Measurements from ENCODE around the gene TMEM39A. TPM values are rescaled to one million over a fixed set of nuclear protein-coding genes. Genes with fewer than 3 reads are reported as not detected.

TMEM39A gene
- total RNA-seq: 10 to 100 TPM; 66.6 to 71.5 TPM

GRCh38 chr3:119463171-119464169 is at the start of gene TMEM39A:
Gene TMEM39A (minus strand): TSS chr3:119463615. CDS start chr3:119462074, 1,541 bp downstream.
- Mint-ChIP-seq H3K27ac (peak within 1 kb of the TSS; percentile 94 to 98), H3K9me3 (no peaks in the 10 kb centered on the region), H3K4me3 (peak within 1 kb of the TSS; percentile 89), H3K27me3 (no peaks in the 10 kb centered on the region), H3K4me1 (ENCODE audit: low read depth in 2 of 2) (peaks cover 39 to 48% of the 10 kb centered on the region in 2 donors), H3K36me3 (peaks cover 20% of the 10 kb centered on the region)
- ATAC-seq (peak; percentile 94 to 97), DNase-seq (ENCODE audit: low spot score) (peak; percentile 100)

GRCh38 chr3:119510690-119511089 is 47.3 kb upstream of the TMEM39A start:
- Mint-ChIP-seq H3K4me3 (no peak overlapping the region), H3K27me3 (no peaks in the 10 kb centered on the region), H3K36me3 (peaks cover 22% of the 10 kb centered on the region), H3K9me3 (no peaks in the 10 kb centered on the region), H3K27ac (no peak overlapping the region), H3K4me1 (ENCODE audit: low read depth in 2 of 2) (peaks cover 21 to 23% of the 10 kb centered on the region in 2 donors)
- ATAC-seq (no peak), DNase-seq (ENCODE audit: low spot score) (no peak)

- peak; percentile 60 to 67 for ATAC-seq
- Mint-ChIP-seq H3K4me3 (no peak overlapping the region), H3K27ac (peak overlapping the region; percentile 54 to 77)
Observed at GRCh38 chr3:119508172-119508845, 44.9 kb upstream of the TMEM39A start.

GRCh38 chr3:119507404-119507803 is 44.0 kb upstream of the TMEM39A start:
- H3K27me3 Mint-ChIP-seq: no peaks in the 10 kb centered on the region
- H3K9me3 Mint-ChIP-seq: no peaks in the 10 kb centered on the region
- no peak for ATAC-seq
- H3K4me1 Mint-ChIP-seq (ENCODE audit: low read depth in 2 of 2): peaks cover 21 to 28% of the 10 kb centered on the region in 2 donors
- H3K36me3 Mint-ChIP-seq: peaks cover 20% of the 10 kb centered on the region
- H3K4me3 Mint-ChIP-seq: peak overlapping the region; percentile 67
- no peak for DNase-seq (ENCODE audit: low spot score)
- peak overlapping the region; percentile 41 to 75 for H3K27ac Mint-ChIP-seq

More at GRCh38 chr3:119508172-119508845, 44.9 kb upstream of the TMEM39A start:
- no peaks in the 10 kb centered on the region for H3K27me3 Mint-ChIP-seq
- no peaks in the 10 kb centered on the region for H3K9me3 Mint-ChIP-seq
- H3K36me3 Mint-ChIP-seq: peaks cover 24% of the 10 kb centered on the region
- peak; percentile 62 for DNase-seq (ENCODE audit: low spot score)
- H3K4me1 Mint-ChIP-seq (ENCODE audit: low read depth in 2 of 2): peaks cover 21 to 28% of the 10 kb centered on the region in 2 donors

- ATAC-seq: no peak
- peak overlapping the region; percentile 67 for H3K4me3 Mint-ChIP-seq
- no peaks in the 10 kb centered on the region for H3K9me3 Mint-ChIP-seq
- H3K27me3 Mint-ChIP-seq: no peaks in the 10 kb centered on the region
- no peak for DNase-seq (ENCODE audit: low spot score)
- H3K4me1 Mint-ChIP-seq (ENCODE audit: low read depth in 2 of 2): peaks cover 23 to 30% of the 10 kb centered on the region in 2 donors
- peaks cover 20% of the 10 kb centered on the region for H3K36me3 Mint-ChIP-seq
- peak overlapping the region; percentile 41 to 75 for H3K27ac Mint-ChIP-seq
Observed at GRCh38 chr3:119506631-119507030, 43.2 kb upstream of the TMEM39A start.

GRCh38 chr3:119500901-119501300 is 37.5 kb upstream of the TMEM39A start:
- Mint-ChIP-seq H3K27me3 (no peaks in the 10 kb centered on the region), H3K4me1 (ENCODE audit: low read depth in 2 of 2) (peaks cover 17 to 45% of the 10 kb centered on the region in 2 donors), H3K27ac (peak overlapping the region in 1 of 2 donors; percentile 38), H3K4me3 (peak overlapping the region; percentile 26), H3K9me3 (no peaks in the 10 kb centered on the region), H3K36me3 (peaks cover 7% of the 10 kb centered on the region)
- no peak for ATAC-seq
- no peak for DNase-seq (ENCODE audit: low spot score)

- Mint-ChIP-seq H3K27me3 (no peaks in the 10 kb centered on the region), H3K9me3 (no peaks in the 10 kb centered on the region), H3K36me3 (peaks cover 7% of the 10 kb centered on the region), H3K27ac (peak overlapping the region in 1 of 2 donors; percentile 38), H3K4me3 (peak overlapping the region; percentile 51), H3K4me1 (ENCODE audit: low read depth in 2 of 2) (peaks cover 17 to 45% of the 10 kb centered on the region in 2 donors)
- DNase-seq (ENCODE audit: low spot score) (no peak), ATAC-seq (no peak)
Observed at GRCh38 chr3:119500265-119500664, 36.9 kb upstream of the TMEM39A start.

GRCh38 chr3:119498186-119499011 is 35.0 kb upstream of the TMEM39A start, which contains the start of gene TIMMDC1:
Gene TIMMDC1 (plus strand): TSS chr3:119498547. CDS start chr3:119498734, 187 bp downstream.
- peak; percentile 98 for DNase-seq (ENCODE audit: low spot score)
- Mint-ChIP-seq H3K27ac (peak within 1 kb of the TSS; percentile 98 to 99), H3K4me3 (peak within 1 kb of the TSS; percentile 99), H3K27me3 (no peaks in the 10 kb centered on the region), H3K4me1 (ENCODE audit: low read depth in 2 of 2) (peaks cover 17 to 40% of the 10 kb centered on the region in 2 donors), H3K9me3 (no peaks in the 10 kb centered on the region), H3K36me3 (no peaks in the 10 kb centered on the region)
- ATAC-seq: peak; percentile 100

GRCh38 chr3:119497820-119498185 is 34.4 kb upstream of the TMEM39A start:
- no peak for DNase-seq (ENCODE audit: low spot score)
- no peaks in the 10 kb centered on the region for H3K9me3 Mint-ChIP-seq
- ATAC-seq: no peak
- no peaks in the 10 kb centered on the region for H3K27me3 Mint-ChIP-seq
- peak overlapping the region; percentile 98 to 99 for H3K27ac Mint-ChIP-seq
- peak overlapping the region; percentile 99 for H3K4me3 Mint-ChIP-seq
- peaks cover under 1% of the 10 kb centered on the region for H3K36me3 Mint-ChIP-seq
- peaks cover 17 to 40% of the 10 kb centered on the region in 2 donors for H3K4me1 Mint-ChIP-seq (ENCODE audit: low read depth in 2 of 2)

GRCh38 chr3:119494597-119494996 is 31.2 kb upstream of the TMEM39A start:
- Mint-ChIP-seq H3K27me3 (no peaks in the 10 kb centered on the region), H3K36me3 (peaks cover 8% of the 10 kb centered on the region)
- DNase-seq (ENCODE audit: low spot score): no peak

GRCh38 chr3:119492810-119493209 is 29.4 kb upstream of the TMEM39A start:
- Mint-ChIP-seq H3K9me3 (no peaks in the 10 kb centered on the region), H3K36me3 (peaks cover 8% of the 10 kb centered on the region), H3K27ac (no peak overlapping the region), H3K4me3 (no peak overlapping the region), H3K27me3 (no peaks in the 10 kb centered on the region), H3K4me1 (ENCODE audit: low read depth in 2 of 2) (peaks cover 3 to 11% of the 10 kb centered on the region in 2 donors)
- no peak for DNase-seq (ENCODE audit: low spot score)
- no peak for ATAC-seq

More at GRCh38 chr3:119494597-119494996, 31.2 kb upstream of the TMEM39A start:
- Mint-ChIP-seq H3K9me3 (no peaks in the 10 kb centered on the region), H3K27ac (no peak overlapping the region), H3K4me3 (no peak overlapping the region), H3K4me1 (ENCODE audit: low read depth in 2 of 2) (peaks cover 9 to 20% of the 10 kb centered on the region in 2 donors)
- ATAC-seq: no peak

GRCh38 chr3:119492128-119492527 is 28.7 kb upstream of the TMEM39A start:
- ATAC-seq (no peak), DNase-seq (ENCODE audit: low spot score) (no peak)
- Mint-ChIP-seq H3K36me3 (peaks cover 8% of the 10 kb centered on the region), H3K9me3 (no peaks in the 10 kb centered on the region), H3K4me1 (ENCODE audit: low read depth in 2 of 2) (peaks cover 0 to 6% of the 10 kb centered on the region in 2 donors), H3K27ac (no peak overlapping the region), H3K4me3 (no peak overlapping the region), H3K27me3 (no peaks in the 10 kb centered on the region)

- H3K27ac Mint-ChIP-seq: peak overlapping the region in 1 of 2 donors; percentile 52
- DNase-seq (ENCODE audit: low spot score) (no peak), ATAC-seq (no peak)
- H3K9me3 Mint-ChIP-seq: no peaks in the 10 kb centered on the region
- H3K4me3 Mint-ChIP-seq: no peak overlapping the region
- peaks cover 15% of the 10 kb centered on the region for H3K36me3 Mint-ChIP-seq
- no peaks in the 10 kb centered on the region for H3K4me1 Mint-ChIP-seq (ENCODE audit: low read depth in 2 of 2)
- H3K27me3 Mint-ChIP-seq: no peaks in the 10 kb centered on the region
Observed at GRCh38 chr3:119490153-119490552, 26.7 kb upstream of the TMEM39A start.

Measured in natural killer cell treated with Interleukin-12 subunit alpha and Interleukin-12 subunit beta and Interleukin-15 and Interleukin-18, amount 100 ng/mL, for 72 hours (primary cell).